ENCODE data around the gene SERGEF. TPM values are rescaled to one million over a fixed set of nuclear protein-coding genes. Genes with fewer than 3 reads are reported as not detected.

SERGEF gene
- polyA plus RNA-seq, 3 donors = 14.3 to 33.7 (median 33.3) TPM

DNA sequence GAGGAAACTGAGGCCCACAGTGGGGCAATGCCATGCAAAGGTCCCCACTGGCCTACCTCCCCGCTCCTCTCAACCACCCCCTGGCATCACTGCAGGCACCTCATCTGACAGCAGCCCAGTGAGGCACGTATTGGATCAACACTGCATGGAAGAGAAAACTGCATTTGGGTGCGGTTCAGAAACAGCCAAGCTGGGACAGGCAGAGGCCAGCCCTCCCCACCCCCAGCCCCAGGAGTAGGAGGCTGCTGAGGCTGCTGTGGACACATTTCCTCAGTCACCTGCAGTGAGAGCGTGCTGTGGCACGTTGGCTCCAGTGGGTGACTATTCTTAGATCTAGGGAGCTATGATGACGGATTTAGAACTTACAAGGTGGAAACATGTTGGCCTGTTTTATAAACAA is 214.6 kb downstream of the SERGEF start:
- DNase-seq = no peak
- Mint-ChIP-seq H3K4me1 (no peaks in the 10 kb centered on the region), H3K27me3 (ENCODE audit: low read depth in 3 of 3) (no peaks in the 10 kb centered on the region), H3K27ac (no peak overlapping the region), H3K36me3 (no peaks in the 10 kb centered on the region), H3K4me3 (no peak overlapping the region), H3K9me3 (peaks cover 0 to 2% (median 0%) of the 10 kb centered on the region in 7 donors)
- no peak overlapping the region for H3K27ac ChIP-seq (ENCODE audit: low read depth in 1 of 2, low read length in 2 of 2)
- no peaks in the 10 kb centered on the region for H3K9me3 ChIP-seq (replicated peaks in 1 of 2; ENCODE audit: control insufficient read depth in 1 of 2, insufficient read depth in 1 of 2, low read length in 2 of 2)
- H3K4me3 ChIP-seq (replicated peaks in 1 of 3; ENCODE audit: low read depth in 2 of 3, low read length in 3 of 3) = no peak overlapping the region
- no peaks in the 10 kb centered on the region for H3K4me1 ChIP-seq (ENCODE audit: control insufficient read depth in 1 of 2, insufficient read depth in 2 of 2, low read length in 2 of 2)
- H3K9ac ChIP-seq (ENCODE audit: insufficient read depth, low read length, poor library complexity, severe bottlenecking) = no peak overlapping the region
- no peaks in the 10 kb centered on the region for H3K36me3 ChIP-seq (replicated peaks in 1 of 2; ENCODE audit: control insufficient read depth in 1 of 2, insufficient read depth in 2 of 2, low read length in 2 of 2)
- no peak for TF ChIP-seq CTCF (IDR thresholded peaks at IDR 0.05)
- H4K20me1 ChIP-seq (ENCODE audit: insufficient read depth, low read length) = no peaks in the 10 kb centered on the region
- 94% methylated on average over 3 of the region's 6 CpGs for WGBS (ENCODE audit: insufficient coverage)
- H3K4me2 ChIP-seq (replicated peaks; ENCODE audit: extremely low read depth, low read length, poor library complexity, severe bottlenecking) = no peak overlapping the region
- no peaks in the 10 kb centered on the region for H3K27me3 ChIP-seq (ENCODE audit: control insufficient read depth in 2 of 2, insufficient read depth in 2 of 2, low read length in 2 of 2)
- no peak overlapping the region for H2AFZ ChIP-seq (ENCODE audit: insufficient read depth, low read depth, low read length, poor library complexity, severe bottlenecking)
- intact Hi-C loops (cut with micrococcal nuclease) = no loop called here
- H3K79me2 ChIP-seq (ENCODE audit: insufficient read depth, low read length) = no peaks in the 10 kb centered on the region

DNA sequence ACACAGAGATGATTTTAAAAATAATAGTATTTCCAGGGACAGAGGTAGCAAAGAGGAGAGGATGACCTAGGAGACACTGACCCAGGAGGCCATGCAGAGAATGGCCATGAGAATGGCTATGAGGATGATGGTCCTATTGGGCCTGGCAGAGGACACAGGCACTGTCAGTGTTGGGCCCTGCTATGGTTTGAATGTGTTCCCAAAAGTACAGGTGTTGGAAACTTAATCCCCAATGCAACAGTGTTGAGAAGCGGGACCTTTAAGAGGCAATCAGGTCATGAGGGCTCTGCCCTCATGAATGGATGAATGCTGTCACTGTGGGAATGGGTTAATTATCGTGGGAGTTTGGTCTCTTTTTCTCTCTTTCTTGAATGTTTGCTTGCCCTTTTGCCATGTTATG is 216.7 kb downstream of the SERGEF start:
- no peak overlapping the region for H3K27ac ChIP-seq (ENCODE audit: low read depth in 1 of 2, low read length in 2 of 2)
- no peak overlapping the region for H3K4me3 ChIP-seq (replicated peaks in 1 of 3; ENCODE audit: low read depth in 2 of 3, low read length in 3 of 3)
- no peak for TF ChIP-seq CTCF (IDR thresholded peaks at IDR 0.05)
- H3K4me2 ChIP-seq (replicated peaks; ENCODE audit: extremely low read depth, low read length, poor library complexity, severe bottlenecking) = no peak overlapping the region
- H3K79me2 ChIP-seq (ENCODE audit: insufficient read depth, low read length) = no peaks in the 10 kb centered on the region
- H3K27me3 Mint-ChIP-seq (ENCODE audit: low read depth in 3 of 3) = peaks cover 0 to 1% (median 0%) of the 10 kb centered on the region in 3 donors
- peaks cover 0 to 2% (median 0%) of the 10 kb centered on the region in 7 donors for H3K9me3 Mint-ChIP-seq
- H2AFZ ChIP-seq (ENCODE audit: insufficient read depth, low read depth, low read length, poor library complexity, severe bottlenecking) = no peak overlapping the region
- no peak overlapping the region for H3K9ac ChIP-seq (ENCODE audit: insufficient read depth, low read length, poor library complexity, severe bottlenecking)
- no peaks in the 10 kb centered on the region for H3K36me3 Mint-ChIP-seq
- no peak overlapping the region for H3K4me3 Mint-ChIP-seq
- H3K4me1 ChIP-seq (ENCODE audit: control insufficient read depth in 1 of 2, insufficient read depth in 2 of 2, low read length in 2 of 2) = no peaks in the 10 kb centered on the region
- H3K9me3 ChIP-seq (replicated peaks in 1 of 2; ENCODE audit: control insufficient read depth in 1 of 2, insufficient read depth in 1 of 2, low read length in 2 of 2) = no peaks in the 10 kb centered on the region
- H3K4me1 Mint-ChIP-seq = no peaks in the 10 kb centered on the region
- no peak for DNase-seq
- intact Hi-C loops (cut with micrococcal nuclease) = no loop called here
- H3K27ac Mint-ChIP-seq = no peak overlapping the region
- H3K27me3 ChIP-seq (ENCODE audit: control insufficient read depth in 2 of 2, insufficient read depth in 2 of 2, low read length in 2 of 2) = no peaks in the 10 kb centered on the region
- H3K36me3 ChIP-seq (replicated peaks in 1 of 2; ENCODE audit: control insufficient read depth in 1 of 2, insufficient read depth in 2 of 2, low read length in 2 of 2) = no peaks in the 10 kb centered on the region
- 100% methylated on average over 1 of the region's 2 CpGs for WGBS (ENCODE audit: insufficient coverage)
- H4K20me1 ChIP-seq (ENCODE audit: insufficient read depth, low read length) = no peaks in the 10 kb centered on the region

All from CD14-positive monocyte (primary cell).